ENCODE measurements around the gene BHLHE40.
"Not testable (repeated sequence)": the region's sequence is repeated elsewhere in the genome, so short reads cannot be mapped to it uniquely, and the experiment has no call there.

BHLHE40 gene

GRCh38 chr3:4979428-4980228 lies at the start of gene BHLHE40:
Gene BHLHE40, plus strand, starts transcription at chr3:4979437. Its CDS starts 282 bp downstream, at chr3:4979719.
- no peak for DNase-seq

- no peak for DNase-seq
Observed at GRCh38 chr3:4930501-4930900, 48.7 kb upstream of the BHLHE40 start.

- DNase-seq = no peak
Observed at GRCh38 chr3:4934050-4934449, 45.2 kb upstream of the BHLHE40 start.

- no peak for DNase-seq
Observed at GRCh38 chr3:4935347-4935746, 43.9 kb upstream of the BHLHE40 start.

GRCh38 chr3:4936982-4937614 lies 42.1 kb upstream of the BHLHE40 start:
- no peak for DNase-seq

GRCh38 chr3:4938281-4938982 lies 40.8 kb upstream of the BHLHE40 start:
- no peak for DNase-seq

GRCh38 chr3:4939276-4939675 lies 40.0 kb upstream of the BHLHE40 start:
- DNase-seq = peak; percentile 11

- DNase-seq = no peak
Observed at GRCh38 chr3:4940985-4941384, 38.3 kb upstream of the BHLHE40 start.

GRCh38 chr3:4943549-4943948 lies 35.7 kb upstream of the BHLHE40 start:
- DNase-seq = no peak

- DNase-seq = no peak
Observed at GRCh38 chr3:4945324-4945723, 33.9 kb upstream of the BHLHE40 start.

GRCh38 chr3:4947028-4947427 lies 32.2 kb upstream of the BHLHE40 start:
- no peak for DNase-seq

GRCh38 chr3:4948395-4948794 lies 30.8 kb upstream of the BHLHE40 start:
- peak; percentile 55 for DNase-seq

- DNase-seq = no peak
Observed at GRCh38 chr3:4949004-4949403, 30.2 kb upstream of the BHLHE40 start.

GRCh38 chr3:4949659-4950058 lies 29.6 kb upstream of the BHLHE40 start:
- no peak for DNase-seq

- no peak for DNase-seq
Observed at GRCh38 chr3:4950351-4950784, 28.9 kb upstream of the BHLHE40 start.

GRCh38 chr3:4950948-4951347 lies 28.3 kb upstream of the BHLHE40 start:
- no peak for DNase-seq

- no peak for DNase-seq
Observed at GRCh38 chr3:4953119-4953518, 26.1 kb upstream of the BHLHE40 start.

GRCh38 chr3:4954256-4955000 lies 24.8 kb upstream of the BHLHE40 start:
- DNase-seq = no peak

GRCh38 chr3:4956099-4956498 lies 23.1 kb upstream of the BHLHE40 start:
- no peak for DNase-seq

- DNase-seq = no peak
Observed at GRCh38 chr3:4956738-4957137, 22.5 kb upstream of the BHLHE40 start.

- no peak for DNase-seq
Observed at GRCh38 chr3:4957978-4958377, 21.3 kb upstream of the BHLHE40 start.

GRCh38 chr3:4959180-4959579 lies 20.1 kb upstream of the BHLHE40 start:
- DNase-seq = no peak

GRCh38 chr3:4961865-4962264 lies 17.4 kb upstream of the BHLHE40 start:
- not testable (repeated sequence) for DNase-seq
